GM15510 (cell line): ENCODE results near the gene TPP2.

Experiments
- POLR2A ChIP-seq: IDR thresholded peaks from 3 replicates; pipeline ENCODE4 v1.6.1; 2011; ENCODE audit warnings: borderline replicate concordance; ENCODE audit not compliant: insufficient read length; ENCODE audit errors: extremely low read depth

Gene TPP2

DNA sequence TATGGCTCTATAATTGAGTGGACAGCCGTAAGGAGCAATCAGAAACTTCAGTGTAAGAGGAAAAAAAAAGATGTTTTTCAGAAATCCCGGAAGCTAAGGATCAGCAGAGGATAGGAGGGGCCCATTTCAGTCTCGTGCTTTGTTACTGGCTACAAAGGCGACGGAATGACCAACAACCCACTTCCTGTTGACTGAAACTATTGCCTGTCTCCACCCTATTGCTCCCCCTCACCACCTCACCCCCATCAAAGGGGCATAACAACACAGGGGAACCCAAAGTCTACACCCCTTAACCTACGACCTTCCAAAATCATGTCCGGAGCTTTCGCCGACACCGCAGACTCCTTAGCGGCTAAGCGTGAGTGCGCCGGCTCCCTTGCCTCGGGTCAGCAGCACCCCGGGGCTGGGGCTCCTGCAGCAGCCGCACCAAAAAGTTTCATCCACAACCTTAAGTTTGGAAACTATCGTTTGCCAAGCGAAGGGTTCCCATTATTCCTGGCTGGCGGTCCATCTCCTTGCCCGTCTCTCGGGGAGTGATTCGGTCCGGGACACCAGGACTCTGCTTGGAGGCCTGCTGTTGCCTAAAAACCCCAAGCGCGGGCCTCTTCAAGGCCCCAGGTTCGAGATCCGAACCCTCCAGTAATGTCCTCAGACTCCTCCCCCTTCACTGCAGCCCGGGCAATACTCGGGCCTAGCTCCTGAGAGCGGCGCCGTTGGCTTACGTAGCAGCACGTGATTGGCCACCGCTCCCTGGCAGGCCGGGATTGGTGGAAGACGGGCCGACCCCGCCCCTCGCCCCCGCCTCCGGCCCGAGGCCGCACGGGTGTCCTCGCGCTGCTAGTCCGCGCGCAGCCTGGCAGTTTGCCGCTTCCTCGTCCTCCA is at the start of gene TPP2:
Gene TPP2, plus strand, starts transcription at position 840 of the 882 bp plus-strand sequence. CDS start 53 bp downstream, outside the sequence.
- TF ChIP-seq POLR2A, result peak; percentile 95

DNA sequence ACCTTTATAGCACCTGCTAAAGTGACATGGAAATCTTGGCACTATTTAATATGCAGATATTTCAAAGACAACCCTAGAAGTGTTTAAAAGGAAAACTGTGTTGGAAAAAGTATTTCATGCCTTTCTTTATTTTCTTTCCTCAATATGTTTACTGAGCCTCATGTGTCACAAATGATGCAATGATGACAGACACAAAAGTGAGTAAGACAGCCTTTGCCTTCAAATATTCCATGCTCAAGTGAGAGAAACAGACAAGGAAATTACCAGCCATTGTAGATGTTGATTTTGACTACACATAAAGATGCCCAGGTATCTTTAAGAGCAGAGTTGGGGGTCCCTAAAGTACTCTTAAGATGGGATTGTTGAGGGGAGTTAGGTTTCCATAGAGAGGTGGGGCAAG is 48.0 kb upstream of the TPP2 start:
- no peak for TF ChIP-seq POLR2A

DNA sequence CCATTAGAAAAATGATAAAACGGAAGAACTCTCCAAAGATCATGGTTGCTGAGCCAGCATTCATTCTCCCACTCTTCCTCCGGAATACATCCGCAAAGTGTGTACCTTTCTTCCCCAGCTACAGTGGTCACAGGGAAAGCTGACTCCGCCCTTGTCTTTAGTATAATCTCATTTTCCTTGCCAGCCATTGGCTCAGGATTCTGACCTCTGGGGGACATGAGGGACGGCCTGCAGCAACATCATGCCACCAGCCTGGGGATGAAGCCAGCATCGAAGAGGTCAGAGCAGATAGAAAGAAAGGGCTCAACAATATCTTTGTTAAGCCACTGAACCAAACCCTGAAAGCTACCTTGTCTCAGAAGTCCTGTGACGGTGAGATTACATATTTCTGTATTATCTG is 46.3 kb upstream of the TPP2 start:
- TF ChIP-seq POLR2A, result no peak

DNA sequence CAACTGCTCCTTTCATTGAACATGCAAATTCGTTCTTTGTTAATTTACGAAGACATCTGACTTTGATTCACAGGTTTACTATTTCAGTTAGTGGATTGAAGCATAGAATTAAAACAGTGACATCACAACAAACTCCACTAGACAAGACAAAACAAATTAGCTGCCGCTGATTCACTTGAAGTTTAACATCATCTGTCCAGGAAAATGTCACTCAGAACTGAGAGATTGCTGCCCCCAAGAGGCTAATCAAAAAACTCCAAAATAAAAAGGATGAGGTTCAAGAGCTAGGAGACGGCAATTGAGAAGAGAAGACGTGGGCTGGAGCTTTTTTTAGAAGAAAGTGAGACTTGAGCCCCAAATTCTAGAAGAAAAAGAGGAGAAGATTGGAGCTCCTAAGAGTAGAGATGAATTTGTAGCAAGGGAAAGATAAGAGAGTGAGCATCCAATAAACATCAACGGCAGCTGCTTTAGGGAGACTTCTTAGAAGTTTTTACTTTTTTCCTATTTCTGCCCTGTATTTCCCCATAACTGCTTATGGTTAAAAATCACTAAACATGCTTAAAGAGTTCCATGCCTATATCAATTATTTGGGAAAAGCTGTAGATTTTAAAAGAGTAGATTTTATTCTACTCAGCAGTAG is 40.8 kb upstream of the TPP2 start:
- TF ChIP-seq POLR2A, result no peak

DNA sequence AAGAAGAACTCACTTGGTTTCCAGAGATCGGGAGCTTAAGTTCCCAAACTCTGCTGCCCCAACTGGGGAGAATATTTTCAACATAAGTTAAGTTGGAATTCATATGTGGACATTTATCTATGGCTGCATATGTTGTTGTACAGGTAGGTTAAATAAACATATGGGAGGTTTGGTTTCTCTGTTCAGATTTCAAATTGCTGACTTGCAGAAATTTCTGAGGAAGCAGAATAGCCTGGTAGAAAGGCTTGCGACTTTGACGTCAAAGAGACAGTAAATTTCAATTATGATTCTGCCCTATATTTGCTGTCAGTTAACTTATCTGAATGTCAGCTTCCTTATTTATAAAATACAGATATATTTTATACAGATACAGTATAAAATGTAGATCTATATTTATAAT is 40.0 kb upstream of the TPP2 start:
- TF ChIP-seq POLR2A, result no peak

DNA sequence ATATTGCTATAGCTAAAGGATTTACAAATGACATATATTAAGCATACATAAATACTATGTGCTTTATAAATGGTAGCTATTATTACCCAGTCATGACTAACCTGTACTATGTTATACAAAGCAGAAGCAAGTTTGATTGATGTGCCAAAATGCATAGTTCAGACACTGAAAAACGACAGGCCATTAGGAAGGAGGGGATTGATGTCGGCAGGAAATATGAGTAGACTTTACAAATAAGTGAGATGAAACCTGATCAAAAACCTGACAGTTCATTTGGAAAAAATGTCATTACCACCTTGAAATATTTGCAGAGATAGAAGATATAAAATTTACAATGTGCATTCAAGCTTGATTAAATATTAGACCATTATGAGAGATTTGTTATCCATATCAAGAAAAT is 38.8 kb upstream of the TPP2 start:
- TF ChIP-seq POLR2A, result no peak

DNA sequence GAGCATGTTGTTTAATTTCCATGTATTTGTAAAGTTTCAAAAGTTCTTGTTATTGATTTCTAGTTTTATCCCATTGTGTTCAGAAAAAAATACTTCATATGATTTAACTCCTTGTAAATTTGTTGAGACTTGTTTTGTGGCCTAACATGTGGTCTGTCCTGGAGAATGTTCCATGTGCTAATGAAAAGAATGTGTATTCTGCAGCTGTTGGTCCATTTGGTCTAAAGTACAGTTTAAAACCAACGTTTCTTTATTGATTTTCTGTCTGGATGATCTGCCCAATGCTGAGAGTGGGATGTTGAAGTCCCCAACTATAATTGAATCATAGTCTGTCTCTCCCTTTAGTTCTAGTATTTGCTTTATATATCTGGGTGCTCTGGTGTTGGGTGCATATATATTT is 34.9 kb upstream of the TPP2 start:
- no peak for TF ChIP-seq POLR2A

DNA sequence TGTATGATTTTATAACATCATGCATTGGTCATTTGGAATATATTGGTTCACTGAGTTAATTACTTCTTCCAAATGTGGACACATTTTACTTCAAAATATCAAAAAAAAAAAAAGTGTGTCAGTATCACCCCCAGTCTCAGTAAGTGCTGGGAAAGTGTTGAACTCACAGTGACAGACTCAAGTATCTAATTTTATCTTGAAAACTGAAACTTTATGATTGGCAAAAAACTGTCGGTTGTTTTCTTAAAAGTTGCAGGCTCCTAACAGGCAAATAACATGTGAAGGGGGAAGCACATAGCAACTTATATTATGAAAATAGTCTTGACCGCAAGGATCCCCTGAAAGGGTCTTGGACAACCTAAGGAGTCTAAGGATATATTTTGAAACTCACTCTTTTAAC is 33.5 kb upstream of the TPP2 start:
- no peak for TF ChIP-seq POLR2A

DNA sequence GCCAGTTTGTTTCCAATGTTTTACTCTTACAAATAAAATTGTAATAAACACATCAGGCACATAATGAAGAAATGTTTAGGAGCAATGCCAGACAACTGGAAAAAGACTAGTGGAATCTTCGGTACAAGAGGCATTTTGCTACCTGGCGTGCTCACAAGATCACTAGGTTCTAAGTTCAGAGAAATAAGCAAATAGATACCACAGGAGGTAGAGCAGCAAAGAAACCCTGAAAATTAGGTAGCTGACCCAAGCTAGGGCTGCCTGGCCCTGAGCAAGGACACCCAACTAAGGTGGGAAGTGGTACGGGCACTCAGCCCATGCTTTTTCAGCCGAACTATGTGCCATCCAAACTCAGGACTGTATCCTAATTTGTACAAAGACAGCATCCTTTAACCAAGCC is 32.2 kb upstream of the TPP2 start:
- TF ChIP-seq POLR2A, result no peak

DNA sequence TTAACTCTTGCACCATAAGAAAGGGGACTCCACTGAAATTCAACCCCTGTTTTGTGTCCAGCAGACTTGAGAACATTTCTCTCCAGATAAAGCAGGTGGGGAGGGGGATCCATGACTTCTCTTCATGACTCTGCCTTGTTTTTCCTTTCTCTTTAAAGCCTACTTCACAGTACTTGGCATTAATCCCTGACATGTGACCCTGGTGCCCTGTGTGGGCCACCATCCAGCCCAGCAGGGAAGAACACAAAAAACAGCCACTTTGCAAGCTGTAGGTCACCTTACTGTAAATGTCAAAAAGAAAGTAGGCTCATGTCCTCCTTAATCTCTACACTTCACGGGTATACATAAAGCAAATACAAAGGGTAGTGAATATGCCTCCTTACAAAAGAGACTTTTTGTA is 30.3 kb upstream of the TPP2 start:
- TF ChIP-seq POLR2A, result no peak

DNA sequence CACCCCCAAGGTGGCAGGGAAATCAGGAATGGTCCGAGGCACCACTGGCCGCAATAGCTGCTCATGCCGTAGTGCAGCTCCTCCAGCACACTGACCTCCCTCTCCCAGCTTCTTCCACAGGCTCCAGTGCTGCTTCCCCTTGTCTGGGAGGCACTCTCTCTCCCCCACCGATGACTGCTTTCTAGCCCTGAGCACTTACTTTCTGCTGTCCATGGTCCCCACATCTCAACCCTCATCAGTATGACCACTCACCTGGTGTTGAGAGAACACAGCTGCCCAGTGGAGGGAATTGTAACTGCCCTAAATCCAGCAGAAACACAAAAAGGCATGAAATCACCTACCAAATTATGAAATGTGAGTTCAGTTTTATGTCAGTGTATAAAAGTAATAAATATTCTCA is 28.9 kb upstream of the TPP2 start:
- TF ChIP-seq POLR2A, result no peak

DNA sequence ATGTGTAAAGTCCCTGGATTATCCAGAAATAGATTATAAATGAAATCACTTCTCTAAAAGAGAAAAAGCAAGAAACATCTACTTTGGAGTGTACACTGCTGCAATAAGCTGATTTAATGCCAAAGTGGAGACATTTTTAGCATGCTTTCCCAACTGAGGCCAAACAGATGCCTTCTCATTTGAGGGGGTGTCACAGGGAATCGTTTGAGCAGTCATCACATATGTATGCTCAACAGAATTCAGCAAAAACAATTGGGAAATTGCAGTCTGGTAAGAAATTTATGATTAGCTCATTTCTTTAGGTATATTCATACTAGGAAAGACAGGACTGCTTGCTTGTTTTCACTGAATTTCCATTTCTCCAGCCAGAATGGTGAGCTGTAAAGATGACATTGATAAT is 27.3 kb upstream of the TPP2 start:
- TF ChIP-seq POLR2A, result no peak

DNA sequence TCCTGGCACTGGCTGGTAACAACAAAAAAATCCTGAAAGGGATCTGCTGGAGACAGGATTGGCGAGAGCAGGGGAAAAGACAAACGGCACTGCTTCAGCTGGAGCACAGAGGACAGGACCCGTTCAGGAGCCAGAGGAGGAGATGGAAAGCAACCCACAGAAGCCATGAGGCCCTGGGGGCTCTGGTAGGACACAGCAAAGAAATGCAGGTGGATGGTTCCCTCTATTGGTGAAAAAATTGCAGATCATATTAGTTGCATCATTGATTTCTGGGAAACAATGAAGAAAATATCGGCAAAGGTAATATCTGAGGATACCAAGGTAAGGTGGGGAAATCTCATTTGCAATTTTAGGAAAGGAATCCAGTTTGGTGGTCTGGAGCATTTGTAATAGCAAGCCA is 25.7 kb upstream of the TPP2 start:
- no peak for TF ChIP-seq POLR2A

DNA sequence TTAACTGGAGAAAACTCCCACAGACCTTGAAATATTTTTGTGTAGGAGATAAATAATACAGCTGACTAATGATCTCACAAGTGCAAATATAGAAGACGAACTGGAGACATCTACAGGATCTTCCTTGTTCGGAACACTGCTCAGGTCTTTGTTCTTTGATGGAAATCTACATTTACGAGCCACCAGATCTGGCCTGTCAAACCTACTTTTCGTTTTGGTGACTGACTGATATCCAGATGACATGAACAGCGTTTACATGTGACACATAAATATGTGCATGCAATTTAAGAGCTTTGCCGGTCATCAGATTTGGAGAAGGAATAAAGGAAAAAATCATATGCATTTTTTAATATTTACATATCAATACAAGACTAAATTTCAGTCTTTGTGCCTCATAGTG is 24.5 kb upstream of the TPP2 start:
- TF ChIP-seq POLR2A, result no peak

DNA sequence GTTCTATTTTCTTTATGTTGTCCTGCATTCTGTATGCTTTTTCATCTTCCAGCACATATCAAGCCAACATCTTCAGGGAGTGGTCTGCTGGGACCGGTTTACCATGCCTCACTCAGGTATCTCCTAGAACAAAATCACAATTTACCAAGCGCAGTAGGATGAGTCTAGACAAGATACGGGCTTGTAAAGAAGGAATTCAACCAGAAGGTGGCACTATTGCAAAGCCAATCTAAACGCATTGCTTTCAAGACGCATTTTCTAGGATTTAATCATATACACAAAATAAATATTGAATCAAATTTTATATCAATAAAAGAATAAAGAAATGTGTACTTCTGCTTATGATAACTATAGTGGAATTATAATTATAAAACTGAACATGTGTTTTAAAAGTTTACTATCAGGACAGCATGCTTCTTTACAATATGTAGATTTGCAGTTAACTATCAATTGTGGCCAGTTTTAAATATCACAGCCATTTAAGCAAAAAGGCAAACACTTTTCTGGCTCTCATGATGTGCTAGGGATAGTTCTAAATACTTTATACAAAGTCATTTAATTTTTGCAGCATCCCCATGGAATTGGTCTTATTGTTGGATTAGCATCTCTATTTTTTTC is 16.1 kb upstream of the TPP2 start:
- TF ChIP-seq POLR2A, result no peak

DNA sequence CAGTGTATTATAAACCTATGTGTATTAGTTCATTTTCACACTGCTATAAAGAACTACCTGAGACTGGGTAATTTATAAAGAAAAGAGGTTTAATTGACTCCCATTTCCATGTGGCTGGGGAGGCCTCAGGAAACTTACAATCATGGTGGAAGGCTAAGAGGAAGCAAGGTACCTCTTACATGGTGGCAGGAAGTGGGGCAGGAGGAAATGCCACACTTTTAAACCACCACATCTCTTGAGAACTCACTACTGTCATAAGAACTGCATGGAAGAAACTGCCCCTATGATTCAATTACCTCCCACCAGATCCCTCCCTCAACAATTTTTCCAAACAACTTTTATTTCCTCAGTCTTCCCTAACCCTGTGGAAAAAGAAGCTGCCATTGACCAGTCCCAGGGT is 14.5 kb upstream of the TPP2 start:
- TF ChIP-seq POLR2A, result no peak
